ENCODE results near the gene SUSD3.

SUSD3 gene

DNA sequence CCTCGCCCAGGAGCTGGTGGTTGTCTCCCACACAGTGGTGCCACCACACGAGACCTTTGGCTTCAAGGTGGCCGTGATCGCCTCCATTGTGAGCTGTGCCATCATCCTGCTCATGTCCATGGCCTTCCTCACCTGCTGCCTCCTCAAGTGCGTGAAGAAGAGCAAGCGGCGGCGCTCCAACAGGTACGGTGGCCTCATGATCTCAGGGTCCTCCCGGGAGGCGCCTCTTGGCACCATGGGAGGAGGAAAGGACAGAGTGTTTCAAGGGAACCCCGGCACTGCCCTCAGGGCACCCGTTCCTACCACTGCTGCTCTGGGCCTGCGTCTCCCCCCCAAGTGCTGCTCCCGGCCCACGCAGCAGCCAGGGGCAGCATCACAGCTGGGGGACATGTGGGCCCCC lies 19.3 kb downstream of the SUSD3 start:
- DNase-seq, result no peak

- DNase-seq, result no peak
Measured at GRCh38 chr9:93079371-93079770, 20.9 kb downstream of the SUSD3 start.

DNA sequence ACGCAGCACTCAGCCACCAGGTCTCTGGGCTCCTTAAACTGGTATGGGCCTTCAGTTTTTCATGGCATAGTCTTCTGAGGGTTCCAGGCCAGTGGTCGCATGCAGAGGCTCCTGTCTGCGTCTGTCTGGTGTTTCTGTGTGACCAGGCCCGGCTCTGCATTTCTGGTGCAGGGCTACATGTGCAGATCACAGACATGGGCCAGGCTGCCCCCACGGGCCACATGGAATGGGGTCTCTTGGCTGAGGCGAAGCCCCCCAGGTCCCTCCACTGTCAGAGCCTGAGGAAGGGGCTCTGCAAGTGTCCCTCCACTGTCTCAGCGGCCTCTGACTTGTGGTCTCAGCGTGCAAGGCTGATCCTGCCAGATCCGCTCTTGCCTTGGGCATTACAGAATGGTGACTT lies 21.9 kb downstream of the SUSD3 start:
- no peak for DNase-seq

DNA sequence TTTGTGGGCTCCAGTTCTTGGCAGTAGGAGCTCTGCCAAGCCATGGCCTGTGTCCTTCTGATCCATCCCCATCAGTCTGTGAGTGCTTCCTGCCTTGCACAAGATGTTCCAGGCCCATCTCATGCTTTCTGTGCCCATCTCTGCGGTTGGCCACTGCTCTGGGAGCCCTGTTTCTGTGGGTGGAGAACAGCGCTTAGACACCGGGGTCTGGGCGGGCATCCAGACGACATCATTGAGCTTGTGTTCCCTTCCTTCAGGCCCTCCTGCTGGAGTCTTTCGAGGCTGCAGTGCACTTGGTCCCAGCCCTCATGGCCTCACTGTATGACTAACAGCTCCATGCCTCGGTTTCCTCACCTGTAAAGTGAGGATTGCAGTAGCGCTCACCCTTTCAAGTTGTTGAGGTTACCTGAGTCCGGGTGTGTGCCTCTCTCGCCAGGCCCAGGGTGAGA lies 22.6 kb downstream of the SUSD3 start:
- no peak for DNase-seq

DNA sequence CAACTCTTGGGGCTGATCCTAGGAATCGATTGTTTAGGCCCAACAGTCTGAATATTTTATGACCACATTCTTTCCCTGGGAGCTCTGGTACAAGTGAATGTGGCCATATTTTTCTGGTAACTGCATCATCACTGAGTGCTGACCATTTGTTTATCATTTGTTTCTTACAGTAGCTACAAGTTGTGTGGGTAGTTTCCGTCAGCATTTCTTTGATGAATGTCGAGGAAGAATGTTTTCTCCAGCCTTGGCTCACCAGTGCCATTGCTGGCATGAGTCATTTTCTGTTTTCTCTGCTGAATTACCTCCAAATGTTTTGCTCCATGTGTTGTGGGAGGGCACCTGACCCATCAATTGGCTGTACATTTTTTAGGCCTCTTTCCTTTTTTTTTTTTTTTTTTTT lies 23.4 kb downstream of the SUSD3 start:
- no peak for DNase-seq

DNA sequence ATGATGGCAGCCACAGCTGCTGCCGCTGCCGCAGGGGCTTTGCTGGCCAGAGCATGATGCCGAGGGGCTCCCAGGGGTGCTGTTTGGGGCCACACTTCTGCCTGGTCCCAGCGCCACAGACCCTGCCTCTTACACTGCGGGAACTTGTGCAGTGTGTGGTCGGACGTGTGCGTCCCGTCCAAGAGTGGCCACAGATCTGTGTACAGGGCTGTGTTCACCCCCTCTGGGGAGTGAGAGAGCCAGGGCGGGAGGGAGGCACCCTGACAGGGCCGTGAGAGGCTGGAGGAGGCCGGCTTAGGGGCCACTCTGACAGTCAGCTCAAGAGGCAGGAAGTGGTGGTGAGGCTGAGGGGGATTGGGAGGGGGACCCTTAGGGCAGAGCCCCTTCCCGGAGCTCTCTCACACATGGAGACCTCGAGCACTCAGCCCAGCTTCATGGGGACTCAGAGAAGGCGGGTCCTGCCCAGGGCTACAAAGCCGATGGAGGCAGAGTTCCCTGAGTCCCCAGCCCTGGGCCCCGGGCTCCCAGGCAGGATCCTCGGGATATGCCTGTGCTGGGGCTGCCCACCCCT lies 24.4 kb downstream of the SUSD3 start:
- no peak for DNase-seq

DNA sequence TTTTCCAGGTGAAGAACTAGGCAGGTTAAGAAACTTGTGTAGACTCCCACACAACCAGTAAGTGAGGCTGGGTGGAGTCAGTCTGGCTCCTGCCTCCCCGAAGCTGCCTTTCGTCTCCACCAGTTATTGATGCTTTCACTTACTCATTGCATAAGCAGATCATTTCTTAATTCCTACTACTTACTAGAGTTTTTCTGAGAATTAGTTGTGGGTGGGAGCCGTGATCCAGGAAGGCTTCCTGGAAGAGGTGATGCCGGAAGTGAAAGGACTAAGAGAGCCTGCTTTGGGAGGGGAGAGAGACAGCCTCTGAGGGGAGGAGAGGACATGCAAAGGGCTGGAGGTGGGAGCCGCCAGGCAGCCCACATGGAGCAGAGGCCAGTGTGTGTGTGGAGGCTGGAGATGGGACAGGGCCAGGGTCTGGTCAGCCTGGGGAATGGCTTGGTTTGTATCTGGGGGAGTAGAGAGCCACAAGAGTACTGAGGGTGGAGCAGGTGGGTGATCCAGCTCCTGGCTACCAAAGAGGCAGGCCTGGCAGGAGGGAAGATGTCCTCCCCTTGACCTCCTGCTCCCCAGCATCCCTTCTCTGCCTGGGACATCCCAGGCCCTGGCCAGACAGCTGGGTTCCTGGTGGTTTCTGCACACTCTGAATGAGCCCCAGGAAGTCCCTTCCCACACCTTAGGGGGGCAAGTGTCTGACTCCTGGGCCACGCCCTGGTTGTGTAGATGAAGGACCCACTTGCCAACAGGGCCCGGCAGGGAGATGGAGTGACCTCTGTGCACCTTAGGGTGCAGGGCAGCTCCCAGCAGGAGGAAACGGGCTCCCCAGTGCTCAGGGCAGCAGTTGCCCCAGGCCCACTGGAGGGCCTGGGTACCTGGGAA lies 25.3 kb downstream of the SUSD3 start:
- DNase-seq, result no peak

GRCh38 chr9:93084471-93084881 lies 26.0 kb downstream of the SUSD3 start:
- no peak for DNase-seq

DNA sequence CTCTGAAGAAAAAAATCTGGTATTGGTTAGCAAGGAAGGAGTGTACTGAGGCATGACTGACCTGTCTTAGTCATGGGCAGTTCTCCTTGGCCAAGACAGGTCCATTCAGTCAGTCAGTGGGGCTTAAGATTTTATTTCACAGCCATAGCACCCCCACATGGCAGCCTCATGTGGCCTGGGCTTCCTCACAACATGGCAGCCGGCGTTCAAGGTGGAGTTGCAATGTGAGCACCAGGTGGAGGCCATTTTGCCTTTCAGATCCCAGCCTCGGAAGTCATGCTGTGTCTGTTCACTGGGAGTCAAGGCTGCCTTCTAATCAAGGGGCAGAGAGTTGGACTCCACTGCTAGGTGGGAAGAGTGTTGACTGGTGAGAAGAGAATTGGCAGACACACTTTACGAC lies 27.2 kb downstream of the SUSD3 start:
- DNase-seq, result no peak

DNA sequence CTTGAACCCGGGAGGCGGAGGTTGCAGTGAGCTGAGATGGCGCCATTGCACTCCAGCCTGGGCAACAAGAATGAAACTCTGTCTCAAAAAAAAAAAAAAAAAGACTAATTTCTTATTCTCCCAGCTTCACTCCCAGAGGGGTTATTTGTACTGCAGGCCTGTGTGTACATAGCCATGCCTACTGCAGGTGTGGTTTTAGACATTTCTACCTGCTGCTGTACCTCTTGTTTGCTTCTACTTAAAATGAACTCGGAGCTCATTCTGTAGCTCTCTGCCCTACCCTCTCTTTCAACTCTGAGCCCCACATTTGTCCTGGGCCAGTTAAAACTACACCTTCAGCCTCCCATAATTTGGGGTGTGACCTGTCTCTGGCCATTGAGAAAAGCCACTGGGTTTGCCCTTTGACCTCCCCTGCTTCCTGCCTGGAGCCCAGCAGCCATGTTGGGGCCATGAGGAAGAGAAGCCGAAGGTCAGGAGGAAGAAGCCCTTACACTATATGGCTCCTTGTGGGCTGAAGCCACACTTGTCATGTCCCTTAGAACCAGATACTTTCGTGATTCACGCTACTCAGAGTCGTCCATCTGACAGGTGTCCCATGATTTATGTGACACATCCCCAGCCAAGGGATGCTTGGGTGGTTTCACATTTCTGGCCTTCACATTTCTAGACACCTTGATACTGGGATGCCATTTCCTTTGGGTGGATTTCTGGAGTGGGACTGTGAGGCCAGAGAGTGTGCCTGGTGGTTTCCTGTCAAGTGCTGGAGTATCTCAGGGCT lies 28.1 kb downstream of the SUSD3 start:
- no peak for DNase-seq

GRCh38 chr9:93087971-93088655 lies 29.6 kb downstream of the SUSD3 start:
- DNase-seq, result no peak

GRCh38 chr9:93088656-93089015 lies 30.1 kb downstream of the SUSD3 start:
- DNase-seq, result no peak

DNA sequence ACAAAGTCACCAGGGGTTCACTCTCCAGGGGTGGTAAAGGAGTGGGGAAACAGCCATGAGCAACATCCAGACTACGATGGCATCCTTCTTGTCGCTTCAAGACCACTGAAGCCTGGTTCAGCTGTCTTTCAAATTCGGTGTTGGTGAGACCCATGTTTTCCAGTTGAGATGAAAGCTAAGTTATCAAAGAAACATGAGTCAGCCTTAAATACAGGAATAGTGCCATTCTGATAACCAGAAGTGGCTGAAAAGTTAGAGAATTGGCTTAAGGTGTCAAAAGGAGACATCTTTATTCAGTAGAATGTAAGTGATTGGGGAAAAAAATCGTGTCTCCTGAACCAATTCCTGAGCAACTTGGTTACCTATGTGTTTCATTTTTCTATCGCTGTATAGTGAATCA lies 30.5 kb downstream of the SUSD3 start:
- no peak for DNase-seq

DNA sequence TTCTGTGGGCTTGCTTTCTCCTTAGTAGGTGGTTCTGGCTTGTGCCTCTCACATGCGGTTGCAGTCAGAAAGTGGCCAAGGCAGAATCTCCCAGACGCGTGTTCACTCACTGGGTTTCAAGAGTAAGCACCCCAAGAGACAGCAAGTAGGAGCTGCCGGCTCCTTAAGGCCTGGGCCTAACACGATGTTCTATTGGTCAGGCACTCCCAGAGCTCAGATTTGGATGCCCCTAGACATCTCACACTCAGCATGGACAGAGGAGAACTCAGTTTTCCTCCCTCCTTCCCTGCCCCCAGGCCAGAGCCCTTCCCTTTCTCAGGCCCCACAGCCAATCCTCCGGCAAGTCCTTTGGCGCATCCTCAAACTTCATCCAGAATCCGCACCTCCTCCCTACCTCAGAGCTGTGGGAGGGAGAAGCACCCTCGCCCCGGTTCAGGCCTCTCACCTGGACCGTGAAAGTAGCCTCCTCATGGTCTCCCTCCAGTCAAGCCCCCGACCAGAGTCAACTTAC lies 31.0 kb downstream of the SUSD3 start:
- no peak for DNase-seq

DNA sequence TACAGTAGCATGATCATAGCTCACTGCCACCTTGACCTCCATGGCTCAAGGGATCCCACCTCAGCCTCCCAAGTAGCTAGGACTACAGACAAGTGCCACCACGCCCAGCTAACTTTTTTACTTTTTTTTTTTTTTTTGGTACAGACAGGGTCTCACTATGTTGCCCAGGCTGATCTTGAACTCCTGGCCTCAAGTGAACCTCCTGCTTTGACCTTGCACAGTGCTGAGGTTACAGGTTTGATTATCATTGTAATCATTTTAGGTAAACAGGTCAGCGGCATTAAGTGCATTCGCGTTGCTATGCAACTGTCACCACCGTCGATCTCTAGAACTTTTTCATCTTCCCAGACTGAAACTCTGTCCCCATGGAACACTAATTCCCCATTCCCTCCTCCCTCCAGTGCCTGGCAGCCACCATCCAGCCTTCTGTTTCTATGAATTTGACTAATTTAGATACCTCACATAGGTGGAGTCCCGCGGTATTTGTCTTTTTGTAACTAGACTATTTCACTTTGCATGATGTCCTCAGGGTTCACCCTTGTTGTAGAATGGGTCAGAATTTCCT lies 31.7 kb downstream of the SUSD3 start:
- DNase-seq, result no peak

GRCh38 chr9:93091056-93091452 lies 32.6 kb downstream of the SUSD3 start:
- no peak for DNase-seq

DNA sequence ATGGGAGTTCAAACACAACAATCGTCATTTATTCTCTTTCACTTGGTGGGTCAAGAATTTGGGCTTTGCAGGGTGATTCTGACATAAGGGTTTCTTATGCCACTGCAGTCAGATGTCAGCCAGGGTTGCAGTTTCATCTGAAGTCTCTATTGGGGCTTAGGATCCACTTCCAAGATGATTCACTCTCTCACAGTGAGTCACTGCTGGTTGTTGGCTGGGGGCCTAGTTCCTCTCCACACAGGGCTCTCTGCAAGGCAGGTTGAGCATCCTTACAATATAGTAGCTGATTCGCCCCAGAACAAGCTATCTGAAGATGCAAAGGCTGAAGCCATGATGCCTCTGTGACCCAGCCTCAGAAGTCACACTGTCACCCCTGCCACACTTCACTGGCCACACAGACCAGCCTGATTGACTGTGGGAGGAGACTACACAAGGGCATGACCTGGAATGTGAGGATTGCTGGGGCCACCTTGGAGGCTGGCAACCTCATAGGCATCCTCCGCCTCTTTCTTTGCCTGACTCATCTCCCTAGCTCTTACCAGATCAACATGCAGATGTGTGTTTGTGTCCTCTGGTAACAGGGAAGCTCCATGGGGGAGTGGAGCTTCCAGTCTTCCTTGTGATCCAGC lies 33.1 kb downstream of the SUSD3 start:
- no peak for DNase-seq

GRCh38 chr9:93092251-93092991 lies 33.9 kb downstream of the SUSD3 start:
- no peak for DNase-seq

DNA sequence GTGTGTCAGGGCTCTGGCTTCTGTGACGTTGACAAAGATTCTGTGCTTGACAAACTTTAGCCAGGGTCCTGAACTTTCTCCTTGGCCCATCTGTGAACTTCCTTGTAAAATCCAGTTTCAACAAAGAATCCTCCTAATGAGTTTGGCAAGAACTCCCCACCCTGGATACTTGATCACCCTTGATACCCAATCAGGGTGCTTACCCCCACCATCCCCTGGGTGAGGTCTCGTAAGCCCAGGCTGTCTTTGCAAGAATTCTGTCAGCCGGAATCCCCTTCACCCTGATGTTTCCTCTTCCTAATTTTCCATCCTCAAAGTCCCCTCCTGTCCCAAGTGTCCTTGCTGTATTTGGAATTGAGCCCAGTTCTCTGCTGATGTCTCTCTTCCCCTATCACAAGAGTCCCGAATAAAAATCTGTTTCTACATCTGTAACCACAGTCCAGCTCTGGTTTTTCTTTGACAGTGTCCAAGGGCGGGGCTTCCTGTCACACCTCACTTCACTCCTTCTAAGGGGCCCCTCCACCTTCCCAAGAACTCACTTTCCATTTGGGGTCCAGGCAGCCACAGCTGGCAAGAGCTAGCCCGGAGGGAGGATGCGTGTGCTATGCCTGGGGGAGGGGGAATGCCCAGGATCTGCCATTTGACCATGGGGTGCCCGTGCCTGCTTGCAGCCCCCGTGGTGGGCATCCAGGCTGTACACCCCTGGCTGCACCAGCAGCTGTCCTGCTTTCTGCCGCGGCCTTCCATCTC lies 34.8 kb downstream of the SUSD3 start:
- DNase-seq, result no peak

- no peak for DNase-seq
Measured at GRCh38 chr9:93093877-93094657, 35.6 kb downstream of the SUSD3 start.

Data from T-helper 9 cell (primary cell).